Fibroblast of lung (primary cell): ENCODE data around the gene NUDT14. TPM values are rescaled to one million over a fixed set of nuclear protein-coding genes. Genes with fewer than 3 reads are reported as not detected.

Source experiments
- DNase-seq, 2 donors: peaks; one replicate each; pipeline versions ENCODE4 v3.0.0 to v3.0.0-alpha.2; 2010; ENCODE audit warnings: low read depth in 2 of 2
- H2AFZ ChIP-seq: 2 replicates; pipeline ENCODE4 v1.5.1; 2012; ENCODE audit warnings: low read length, control low read depth, inconsistent platforms
- H3K27ac ChIP-seq: 2 replicates; pipeline ENCODE4 v1.5.1; 2011; ENCODE audit warnings: low read length, control low read depth; ENCODE audit not compliant: insufficient read depth
- H3K27me3 ChIP-seq: 2 replicates; pipeline ENCODE4 v1.5.1; 2011; ENCODE audit warnings: mild to moderate bottlenecking, low read length; ENCODE audit not compliant: control insufficient read depth, insufficient read depth
- H3K36me3 ChIP-seq: 2 replicates; pipeline ENCODE4 v1.5.1; 2011; ENCODE audit warnings: low read length; ENCODE audit not compliant: control insufficient read depth, insufficient read depth
- H3K4me1 ChIP-seq: 2 replicates; pipeline ENCODE4 v1.5.1; 2011; ENCODE audit warnings: low read length; ENCODE audit not compliant: control insufficient read depth, insufficient read depth; ENCODE audit errors: extremely low read depth
- H3K4me2 ChIP-seq: 2 replicates; pipeline ENCODE4 v1.5.1; 2011; ENCODE audit warnings: low read length, control low read depth; ENCODE audit not compliant: insufficient read depth; ENCODE audit errors: extremely low read depth
- H3K4me3 ChIP-seq, 4 experiments: fragments of 200-600 bp in 1 of 4; sonication (generic) in 1 of 4; replicated peaks in 1 of 4; 2 replicates each; pipeline ENCODE4 v1.5.1; 2011 to 2016; ENCODE audit warnings: low read length in 4 of 4, low read depth in 3 of 4, mild to moderate bottlenecking in 3 of 4, control low read depth in 2 of 4, inconsistent platforms in 1 of 4, mixed read lengths in 1 of 4; ENCODE audit not compliant: insufficient read depth in 1 of 4; ENCODE audit errors: control extremely low read depth in 1 of 4
- H3K79me2 ChIP-seq: 2 replicates; pipeline ENCODE4 v1.5.1; 2012; ENCODE audit warnings: mild to moderate bottlenecking, low read length, inconsistent platforms; ENCODE audit not compliant: control insufficient read depth, insufficient read depth
- H3K9ac ChIP-seq: 2 replicates; pipeline ENCODE4 v1.5.1; 2011; ENCODE audit warnings: mild to moderate bottlenecking, low read length, control low read depth; ENCODE audit not compliant: insufficient read depth
- H3K9me3 ChIP-seq: 2 replicates; pipeline ENCODE4 v1.5.1; 2012; ENCODE audit warnings: low read depth, low read length; ENCODE audit not compliant: control insufficient read depth, insufficient read depth
- H4K20me1 ChIP-seq: 2 replicates; pipeline ENCODE4 v1.5.1; 2011; ENCODE audit warnings: low read length; ENCODE audit not compliant: control insufficient read depth, insufficient read depth; ENCODE audit errors: extremely low read depth
- CTCF ChIP-seq, 2 donors: IDR thresholded peaks in 1 of 2; conservative IDR thresholded peaks in 1 of 2; 1 replicate in 1 of 2; 2 replicates in 1 of 2; pipeline ENCODE4 v1.5.1; 2011 to 2012; ENCODE audit warnings: low read length in 2 of 2, control low read depth in 1 of 2, inconsistent platforms in 1 of 2, low read depth in 1 of 2, mild to moderate bottlenecking in 1 of 2
- EZH2 ChIP-seq: IDR thresholded peaks from 2 replicates; pipeline ENCODE4 v1.5.1; 2012; ENCODE audit warnings: low read length, control low read depth, mild to moderate bottlenecking; ENCODE audit errors: missing control alignments
- polyA plus RNA-seq, 2 donors: library from polyadenylated mRNA; depleted of rRNA in 1 of 2; stranded (reverse) in 1 of 2; unstranded in 1 of 2; fragments of >200 nt; gene quantifications; 2 replicates each; pipeline ENCODE4 v1.2.1, GENCODE V29; 2011 to 2012; ENCODE audit warnings: missing spikeins in 1 of 2
- total RNA-seq: library from RNA; depleted of rRNA; stranded (reverse); fragments of >200 nt; gene quantifications from 2 replicates; pipeline ENCODE4 v1.2.1, GENCODE V29; 2014

NUDT14 gene
- total and polyA plus RNA-seq, 2 donors (not counting 1 experiment from before 2014, with no cell fraction given), result 6.7 to 14.2 TPM

GRCh38 chr14:105227346-105227745 is 46.2 kb upstream of the NUDT14 start:
- no peaks in the 10 kb centered on the region for H4K20me1 ChIP-seq
- no peak overlapping the region for H2AFZ ChIP-seq
- no peaks in the 10 kb centered on the region for H3K27me3 ChIP-seq
- DNase-seq, result no peak
- peaks cover 2% of the 10 kb centered on the region for H3K79me2 ChIP-seq
- TF ChIP-seq CTCF (conservative IDR thresholded peaks at IDR 0.05 in 1 of 2, IDR thresholded peaks at IDR 0.05 in 1 of 2; ENCODE audit: low read depth in 1 of 2, low read length in 2 of 2), result no peak
- no peak for TF ChIP-seq EZH2
- H3K4me2 ChIP-seq, result no peak overlapping the region
- H3K4me1 ChIP-seq, result no peaks in the 10 kb centered on the region
- no peak overlapping the region for H3K27ac ChIP-seq
- no peak overlapping the region for H3K9ac ChIP-seq
- H3K4me3 ChIP-seq, result no peak overlapping the region
- H3K36me3 ChIP-seq, result peaks cover 3% of the 10 kb centered on the region
- no peaks in the 10 kb centered on the region for H3K9me3 ChIP-seq

GRCh38 chr14:105226198-105226597 is 45.1 kb upstream of the NUDT14 start:
- H3K79me2 ChIP-seq, result no peaks in the 10 kb centered on the region
- H3K27ac ChIP-seq, result no peak overlapping the region
- TF ChIP-seq CTCF (conservative IDR thresholded peaks at IDR 0.05 in 1 of 2, IDR thresholded peaks at IDR 0.05 in 1 of 2; ENCODE audit: low read depth in 1 of 2, low read length in 2 of 2) (no peak), EZH2 (no peak)
- H3K9me3 ChIP-seq, result no peaks in the 10 kb centered on the region
- H3K4me2 ChIP-seq, result no peak overlapping the region
- H4K20me1 ChIP-seq, result no peaks in the 10 kb centered on the region
- H3K27me3 ChIP-seq, result no peaks in the 10 kb centered on the region
- peaks cover 5% of the 10 kb centered on the region for H3K36me3 ChIP-seq
- no peaks in the 10 kb centered on the region for H3K4me1 ChIP-seq
- DNase-seq, result no peak
- H2AFZ ChIP-seq, result no peak overlapping the region
- H3K9ac ChIP-seq, result no peak overlapping the region
- H3K4me3 ChIP-seq, result no peak overlapping the region

GRCh38 chr14:105224845-105225570 is 43.9 kb upstream of the NUDT14 start:
- Histone ChIP-seq H3K4me3 (no peak overlapping the region), H2AFZ (no peak overlapping the region), H3K9ac (no peak overlapping the region), H4K20me1 (no peaks in the 10 kb centered on the region), H3K27me3 (no peaks in the 10 kb centered on the region), H3K36me3 (peaks cover 9% of the 10 kb centered on the region), H3K4me2 (no peak overlapping the region), H3K4me1 (no peaks in the 10 kb centered on the region), H3K27ac (no peak overlapping the region), H3K79me2 (no peaks in the 10 kb centered on the region), H3K9me3 (no peaks in the 10 kb centered on the region)
- no peak for DNase-seq
- no peak for TF ChIP-seq EZH2
- TF ChIP-seq CTCF (conservative IDR thresholded peaks at IDR 0.05 in 1 of 2, IDR thresholded peaks at IDR 0.05 in 1 of 2; ENCODE audit: low read depth in 1 of 2, low read length in 2 of 2), result no peak
